PC-3 (cell line): ENCODE results near the gene NCBP3. TPM values are rescaled to one million over a fixed set of nuclear protein-coding genes. Genes with fewer than 3 reads are reported as not detected.
A peak's percentile ranks its signal among the peaks of the same experiment; 100 is the strongest.

Experiments used
- ATAC-seq: fragments of 200-7000 bp; cut with Tn5 transposase; 2 replicates; pipeline ENCODE4 v1.9.1; 2020; ENCODE audit warnings: mild to moderate bottlenecking, moderate library complexity
- BruUV-seq: library from RNA; stranded (reverse); fragments of 400-500 nt; replicated peaks from 2 replicates; lab custom pipeline; 2021; lab: Mats Ljungman, UMichigan
- CTCF ChIA-PET: fragments of 300-600 bp; sonication (Branson Sonifier 250); formaldehyde crosslinking; loops from one replicate; lab custom pipeline; 2022; ENCODE audit warnings: antibody characterized with exemption; lab: Charles Lee
- POLR2A ChIA-PET: fragments of 300-600 bp; sonication (Branson Sonifier 250); formaldehyde crosslinking; loops from one replicate; lab custom pipeline; 2022; ENCODE audit warnings: antibody characterized with exemption; ENCODE audit not compliant: unreplicated experiment; lab: Charles Lee
- DNase-seq: peaks from one replicate; pipeline ENCODE4 v3.0.0-alpha.2; 2015
- H2AFZ ChIP-seq: fragments of 300-600 bp; sonication (generic); 2 replicates; pipeline ENCODE4 v1.6.0; 2016; ENCODE audit warnings: antibody characterized with exemption, low read length
- H3F3A ChIP-seq: fragments of 300-600 bp; sonication (generic); one replicate; pipeline ENCODE4 v1.6.0; 2017; ENCODE audit warnings: antibody characterized with exemption, low read length, control low read depth, mild to moderate bottlenecking; ENCODE audit not compliant: unreplicated experiment
- H3K27ac ChIP-seq: fragments of 300-600 bp; sonication (generic); 2 replicates; pipeline ENCODE4 v1.5.1; 2016; ENCODE audit warnings: mild to moderate bottlenecking, low read length
- H3K27me3 ChIP-seq: fragments of 300-600 bp; sonication (generic); 2 replicates; pipeline ENCODE4 v1.6.1; 2016; ENCODE audit warnings: low read length, mixed read lengths
- H3K36me3 ChIP-seq: fragments of 300-600 bp; sonication (generic); 2 replicates; pipeline ENCODE4 v1.6.1; 2016; ENCODE audit warnings: low read depth, mixed run types, low read length, mixed read lengths
- H3K4me1 ChIP-seq: fragments of 300-600 bp; sonication (generic); 2 replicates; pipeline ENCODE4 v1.5.1; 2016; ENCODE audit warnings: low read length; ENCODE audit not compliant: insufficient read depth
- H3K4me2 ChIP-seq: fragments of 300-600 bp; sonication (generic); 2 replicates; pipeline ENCODE4 v1.6.0; 2016; ENCODE audit warnings: low read length
- H3K4me3 ChIP-seq: fragments of 300-600 bp; sonication (generic); 2 replicates; pipeline ENCODE4 v1.5.1; 2016; ENCODE audit warnings: mild to moderate bottlenecking, low read length, mixed read lengths
- H3K79me2 ChIP-seq: fragments of 300-600 bp; sonication (generic); 2 replicates; pipeline ENCODE4 v1.6.1; 2017; ENCODE audit warnings: low read length, mixed read lengths
- H3K9ac ChIP-seq: fragments of 300-600 bp; sonication (generic); 2 replicates; pipeline ENCODE4 v1.6.0; 2016; ENCODE audit warnings: mild to moderate bottlenecking, low read length
- H3K9me2 ChIP-seq: fragments of 300-600 bp; sonication (generic); replicated peaks from 2 replicates; pipeline ENCODE4 v1.6.1; 2016; ENCODE audit warnings: mixed run types, low read length, mixed read lengths
- H3K9me3 ChIP-seq: fragments of 300-600 bp; sonication (generic); 2 replicates; pipeline ENCODE4 v1.6.1; 2016; ENCODE audit warnings: low read length, mixed read lengths
- H4K20me1 ChIP-seq: fragments of 300-600 bp; sonication (generic); 2 replicates; pipeline ENCODE4 v1.6.1; 2016; ENCODE audit warnings: low read length, mixed read lengths
- CTCF ChIP-seq: fragments of 300-600 bp; sonication (generic); conservative IDR thresholded peaks from 2 replicates; pipeline ENCODE4 v1.5.1; 2017; ENCODE audit warnings: antibody characterized with exemption, low read depth, mild to moderate bottlenecking, low read length
- EZH2 ChIP-seq: fragments of 300-600 bp; sonication (generic); IDR thresholded peaks from one replicate; pipeline ENCODE4 v1.6.1; 2017; ENCODE audit warnings: antibody characterized with exemption, mild to moderate bottlenecking, low read length; ENCODE audit not compliant: unreplicated experiment
- EZH2phosphoT487 ChIP-seq: fragments of 300-600 bp; sonication (generic); IDR thresholded peaks from 2 replicates; pipeline ENCODE4 v1.6.1; 2018; ENCODE audit warnings: mild to moderate bottlenecking, antibody characterized with exemption, low read length, borderline replicate concordance
- intact Hi-C: fragments of 100-400 bp; cut with micrococcal nuclease; formaldehyde crosslinking; loops from 2 replicates; pipeline ENCODE4 v1.9.0; 2023
- total RNA-seq: library from RNA; depleted of rRNA; stranded (reverse); fragments of >200 nt; gene quantifications from 2 replicates; pipeline ENCODE4 v1.2.3, GENCODE V29; 2014

Gene NCBP3
- total RNA-seq, 1 experiment from 2014 or later = 21.0 TPM

GRCh38 chr17:3818786-3819185, 27.3 kb downstream of the NCBP3 start:
- CTCF ChIA-PET = no interaction called here
- peaks cover 26% of the 10 kb centered on the region for H3K36me3 ChIP-seq

GRCh38 chr17:3817851-3818605, 28.0 kb downstream of the NCBP3 start:
- ChIA-PET POLR2A (no interaction called here), CTCF (no interaction called here)
- Histone ChIP-seq H3F3A (no peaks in the 10 kb centered on the region), H3K27me3 (no peaks in the 10 kb centered on the region), H3K27ac (peak overlapping the region; percentile 26; the same call in 1 of the 2 replicates), H3K9me3 (no peaks in the 10 kb centered on the region), H3K4me1 (0 out of 2 replicates have a peak, but pooled peaks cover 8% of the 10 kb centered on the region), H3K79me2 (no peaks in the 10 kb centered on the region), H3K36me3 (peaks cover 23% of the 10 kb centered on the region), H3K9me2 (no peaks in the 10 kb centered on the region), H3K4me3 (no peak overlapping the region), H4K20me1 (no peaks in the 10 kb centered on the region), H3K9ac (no peak overlapping the region), H2AFZ (no peak overlapping the region), H3K4me2 (no peak overlapping the region)
- DNase-seq (no peak), ATAC-seq (no peak)
- no peak for TF ChIP-seq CTCF
- no peak for TF ChIP-seq EZH2
- TF ChIP-seq EZH2phosphoT487 = no peak
- intact Hi-C loops = loop anchor here (1.0 kb wide), 1 partner anchor 27 kb away; no protein-coding TSS in a partner anchor
- BruUV-seq = no TSS peak

More at GRCh38 chr17:3818786-3819185, 27.3 kb downstream of the NCBP3 start:
- TF ChIP-seq EZH2 = no peak
- TF ChIP-seq CTCF = no peak
- TF ChIP-seq EZH2phosphoT487 = no peak
- Histone ChIP-seq H3K27me3 (no peaks in the 10 kb centered on the region), H3K4me2 (no peak overlapping the region), H3K9me2 (no peaks in the 10 kb centered on the region), H3K9ac (no peak overlapping the region), H3K4me1 (0 out of 2 replicates have a peak, but pooled peaks cover 8% of the 10 kb centered on the region), H3F3A (no peaks in the 10 kb centered on the region), H2AFZ (no peak overlapping the region), H4K20me1 (no peaks in the 10 kb centered on the region), H3K4me3 (no peak overlapping the region), H3K9me3 (no peaks in the 10 kb centered on the region), H3K27ac (peak overlapping the region; percentile 46), H3K79me2 (no peaks in the 10 kb centered on the region)
- intact Hi-C loops = loop anchor here (1.0 kb wide), 1 partner anchor 27 kb away; no protein-coding TSS in a partner anchor
- peak; percentile 92 for ATAC-seq
- no TSS peak for BruUV-seq
- POLR2A ChIA-PET = no interaction called here
- DNase-seq = peak; percentile 30

GRCh38 chr17:3815925-3816324, 30.1 kb downstream of the NCBP3 start:
- no peaks in the 10 kb centered on the region for H3F3A ChIP-seq
- DNase-seq (no peak), ATAC-seq (no peak)
- H3K36me3 ChIP-seq = peaks cover 10% of the 10 kb centered on the region; the same call in 1 of the 2 replicates
- H2AFZ ChIP-seq = no peak overlapping the region
- no peaks in the 10 kb centered on the region for H3K9me2 ChIP-seq
- BruUV-seq = no TSS peak
- H3K79me2 ChIP-seq = no peaks in the 10 kb centered on the region
- TF ChIP-seq EZH2 = no peak
- 0 out of 2 replicates have a peak, but pooled peaks have one; percentile 26 for TF ChIP-seq CTCF
- ChIA-PET POLR2A (no interaction called here), CTCF (interaction anchor here (0.7 kb wide), 1 partner anchor 79 kb away, joined by 4 read pairs; no protein-coding TSS in a partner anchor)
- no peaks in the 10 kb centered on the region for H4K20me1 ChIP-seq
- H3K27me3 ChIP-seq = no peaks in the 10 kb centered on the region
- H3K4me3 ChIP-seq = no peak overlapping the region
- no peak overlapping the region for H3K4me2 ChIP-seq
- H3K9me3 ChIP-seq = no peaks in the 10 kb centered on the region
- H3K9ac ChIP-seq = no peak overlapping the region
- no peak overlapping the region for H3K27ac ChIP-seq
- intact Hi-C loops = no loop called here
- H3K4me1 ChIP-seq = 0 out of 2 replicates have a peak, but pooled peaks cover 8% of the 10 kb centered on the region
